Right lobe of liver (tissue), 4 donors: ENCODE data around the gene TTC19.

ENCODE experiments used
- CTCF ChIP-seq, 4 donors: fragments of 200-600 bp in 3 of 4; fragments of 450-650 bp in 1 of 4; IDR thresholded peaks; one replicate each; pipeline versions ENCODE4 v1.5.1 to v1.8.0; 2016 to 2022; ENCODE audit warnings: antibody characterized with exemption in 4 of 4, mild to moderate bottlenecking in 2 of 4
- POLR2A ChIP-seq: fragments of 450-650 bp; IDR thresholded peaks from one replicate; pipeline ENCODE4 v1.6.1; 2017; ENCODE audit warnings: antibody characterized with exemption, mild to moderate bottlenecking
- donor health status: DM: no; HTN: no; CAD: no.
- donor health status: DM: no; HTN: no; CAD: no.
- donor health status: DM: no; HTN: yes; CAD: no.

DNA sequence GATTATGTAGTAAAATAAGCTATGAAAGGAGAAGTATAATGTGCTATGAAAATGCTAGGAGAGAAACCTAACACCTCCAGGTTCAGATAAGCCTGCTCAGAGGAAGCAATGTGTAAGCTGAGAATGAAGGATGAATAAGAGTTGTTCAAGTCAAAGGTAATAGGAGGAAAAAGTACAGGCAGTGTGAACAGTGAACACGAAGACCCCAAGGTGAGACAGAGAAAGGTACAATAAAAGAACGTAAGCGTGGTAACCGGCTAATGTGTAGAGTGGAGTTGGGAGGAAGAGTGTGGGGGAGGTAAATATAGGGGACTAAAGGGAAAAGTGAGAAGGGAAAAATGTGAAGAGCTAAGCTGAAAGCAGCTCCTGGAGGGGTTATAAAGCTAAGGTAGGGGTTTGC lies 74.2 kb downstream of the TTC19 start:
- no peak for TF ChIP-seq CTCF (IDR thresholded peaks at IDR 0.05)
- no peak for TF ChIP-seq POLR2A
